Coronary artery (tissue), 2 donors: ENCODE measurements around the gene STK32B.
"Not testable (repeated sequence)": the region's sequence is repeated elsewhere in the genome, so short reads cannot be mapped to it uniquely, and the experiment has no call there.

Experiments used
- DNase-seq: peaks from one replicate; pipeline ENCODE4 v3.0.0-alpha.2; 2017; ENCODE audit warnings: low spot score
- H3K27ac ChIP-seq, 2 donors: fragments of 200-600 bp; sonication (generic); one replicate each; pipeline ENCODE4 v1.5.1; 2016 to 2019
- H3K4me3 ChIP-seq: fragments of 200-600 bp; sonication (generic); 2 replicates; pipeline ENCODE4 v1.5.1; 2016; ENCODE audit warnings: mild to moderate bottlenecking, moderate library complexity
- CTCF ChIP-seq: fragments of 200-600 bp; sonication (generic); IDR thresholded peaks from one replicate; pipeline ENCODE4 v1.5.1; 2019; ENCODE audit warnings: antibody characterized with exemption

STK32B gene

GRCh38 chr4:5429747-5430146, 378.5 kb downstream of the STK32B start:
- no peak for DNase-seq
- no peak overlapping the region for H3K4me3 ChIP-seq
- TF ChIP-seq CTCF: no peak
- H3K27ac ChIP-seq: no peak overlapping the region

GRCh38 chr4:5433196-5433595, 381.9 kb downstream of the STK32B start:
- Histone ChIP-seq H3K27ac (no peak overlapping the region), H3K4me3 (no peak overlapping the region)
- no peak for TF ChIP-seq CTCF
- DNase-seq: no peak

GRCh38 chr4:5435201-5435600, 383.9 kb downstream of the STK32B start:
- Histone ChIP-seq H3K27ac (no peak overlapping the region), H3K4me3 (no peak overlapping the region)
- DNase-seq: no peak
- TF ChIP-seq CTCF: no peak

GRCh38 chr4:5435823-5436222, 384.5 kb downstream of the STK32B start:
- no peak for DNase-seq
- TF ChIP-seq CTCF: no peak
- Histone ChIP-seq H3K27ac (no peak overlapping the region), H3K4me3 (no peak overlapping the region)

GRCh38 chr4:5443976-5444802, 392.9 kb downstream of the STK32B start:
- H3K27ac ChIP-seq, H3K4me3 ChIP-seq: not testable (repeated sequence)
- DNase-seq: peak; percentile 9

GRCh38 chr4:5444918-5445517, 393.7 kb downstream of the STK32B start:
- Histone ChIP-seq H3K4me3 (no peak overlapping the region), H3K27ac (no peak overlapping the region)
- peak; percentile 49 for DNase-seq
- no peak for TF ChIP-seq CTCF

GRCh38 chr4:5446595-5447226, 395.4 kb downstream of the STK32B start:
- TF ChIP-seq CTCF: no peak
- Histone ChIP-seq H3K27ac (no peak overlapping the region), H3K4me3 (no peak overlapping the region)
- peak; percentile 41 for DNase-seq
